Stimulated activated CD8-positive, alpha-beta memory T cell treated with anti-CD3 and anti-CD28 coated beads, Interleukin-15, amount 100 ng/mL, for 1 hour (primary cell): ENCODE results near the gene SH2D5.

ENCODE experiments used
- DNase-seq: peaks from one replicate; pipeline ENCODE4 v3.0.0-alpha.2; 2020; ENCODE audit warnings: low read depth

SH2D5 gene

GRCh38 chr1:20732588-20733359 lies at the start of gene SH2D5:
SH2D5 (minus strand) TSS chr1:20732703; CDS start chr1:20728044, 4,659 bp downstream.
- DNase-seq: peak; percentile 41

- DNase-seq: no peak
Measured at GRCh38 chr1:20775700-20776099, 43.2 kb upstream of the SH2D5 start.

- DNase-seq: no peak
Measured at GRCh38 chr1:20771780-20772179, 39.3 kb upstream of the SH2D5 start.

- DNase-seq: no peak
Measured at GRCh38 chr1:20770314-20771087, 38.0 kb upstream of the SH2D5 start.

GRCh38 chr1:20767271-20767670 lies 34.8 kb upstream of the SH2D5 start:
- DNase-seq: no peak

GRCh38 chr1:20763417-20763816 lies 30.9 kb upstream of the SH2D5 start:
- no peak for DNase-seq

GRCh38 chr1:20760322-20760721 lies 27.8 kb upstream of the SH2D5 start:
- DNase-seq: no peak

- DNase-seq: no peak
Measured at GRCh38 chr1:20753589-20753988, 21.1 kb upstream of the SH2D5 start.

GRCh38 chr1:20751462-20751990 lies 19.0 kb upstream of the SH2D5 start:
- no peak for DNase-seq

- no peak for DNase-seq
Measured at GRCh38 chr1:20742671-20743070, 10.2 kb upstream of the SH2D5 start.

- DNase-seq: no peak
Measured at GRCh38 chr1:20740781-20741180, 8.3 kb upstream of the SH2D5 start.

GRCh38 chr1:20739225-20739624 lies 6.7 kb upstream of the SH2D5 start:
- DNase-seq: no peak

GRCh38 chr1:20735581-20736111 lies 3.1 kb upstream of the SH2D5 start:
- no peak for DNase-seq

- no peak for DNase-seq
Measured at GRCh38 chr1:20733360-20733975, 965 bp upstream of the SH2D5 start.

GRCh38 chr1:20732071-20732587 lies 374 bp downstream of the SH2D5 start:
- DNase-seq: peak; percentile 16

GRCh38 chr1:20731057-20731991 lies 1.2 kb downstream of the SH2D5 start:
- DNase-seq: no peak

- DNase-seq: no peak
Measured at GRCh38 chr1:20730690-20731056, 1.8 kb downstream of the SH2D5 start.

- no peak for DNase-seq
Measured at GRCh38 chr1:20729990-20730689, 2.4 kb downstream of the SH2D5 start.

GRCh38 chr1:20729155-20729931 lies 3.2 kb downstream of the SH2D5 start:
- DNase-seq: no peak
